ENCODE data around the gene DIP2B. TPM values are rescaled to one million over a fixed set of nuclear protein-coding genes. Genes with fewer than 3 reads are reported as not detected.
"Not testable (repeated sequence)": the region's sequence is repeated elsewhere in the genome, so short reads cannot be mapped to it uniquely, and the experiment has no call there.

The DIP2B gene
- total and polyA plus RNA-seq, 2 donors (not counting 1 experiment from before 2014, with no cell fraction given), result 12.6 to 21.0 TPM

- Histone ChIP-seq H2AFZ (ENCODE audit: low read length) (no peak overlapping the region), H3K4me2 (ENCODE audit: extremely low read depth, insufficient read depth, low read length) (no peak overlapping the region), H3K4me1 (ENCODE audit: control insufficient read depth, extremely low read depth, insufficient read depth, low read length) (peaks cover 2% of the 10 kb centered on the region), H3K4me3 (replicated peaks in 1 of 4; ENCODE audit: control extremely low read depth in 1 of 4, insufficient read depth in 1 of 4, low read depth in 3 of 4, low read length in 4 of 4) (no peak overlapping the region), H3K9me3 (ENCODE audit: control insufficient read depth, insufficient read depth, low read depth, low read length) (no peaks in the 10 kb centered on the region), H3K79me2 (ENCODE audit: control insufficient read depth, insufficient read depth, low read length) (no peaks in the 10 kb centered on the region), H3K27ac (ENCODE audit: insufficient read depth, low read length) (no peak overlapping the region), H4K20me1 (ENCODE audit: control insufficient read depth, extremely low read depth, insufficient read depth, low read length) (no peaks in the 10 kb centered on the region), H3K36me3 (ENCODE audit: control insufficient read depth, insufficient read depth, low read length) (no peaks in the 10 kb centered on the region), H3K9ac (ENCODE audit: insufficient read depth, low read length) (no peak overlapping the region), H3K27me3 (ENCODE audit: control insufficient read depth, insufficient read depth, low read length) (no peaks in the 10 kb centered on the region)
- no peak for DNase-seq (ENCODE audit: low read depth in 2 of 2)
- TF ChIP-seq CTCF (conservative IDR thresholded peaks at IDR 0.05 in 1 of 2, IDR thresholded peaks at IDR 0.05 in 1 of 2; ENCODE audit: low read depth in 1 of 2, low read length in 2 of 2) (no peak), EZH2 (IDR thresholded peaks at IDR 0.05; ENCODE audit: low read length, missing control alignments) (no peak)
These were observed 36.4 kb downstream of the DIP2B start for GRCh38 chr12:50541139-50541538.

GRCh38 chr12:50542448-50542847 lies 37.7 kb downstream of the DIP2B start:
- H3K27me3 ChIP-seq (ENCODE audit: control insufficient read depth, insufficient read depth, low read length), result no peaks in the 10 kb centered on the region
- no peak overlapping the region for H3K27ac ChIP-seq (ENCODE audit: insufficient read depth, low read length)
- H2AFZ ChIP-seq (ENCODE audit: low read length), result no peak overlapping the region
- H3K4me1 ChIP-seq (ENCODE audit: control insufficient read depth, extremely low read depth, insufficient read depth, low read length), result no peaks in the 10 kb centered on the region
- H4K20me1 ChIP-seq (ENCODE audit: control insufficient read depth, extremely low read depth, insufficient read depth, low read length), result no peaks in the 10 kb centered on the region
- TF ChIP-seq EZH2 (IDR thresholded peaks at IDR 0.05; ENCODE audit: low read length, missing control alignments), result no peak
- TF ChIP-seq CTCF (conservative IDR thresholded peaks at IDR 0.05 in 1 of 2, IDR thresholded peaks at IDR 0.05 in 1 of 2; ENCODE audit: low read depth in 1 of 2, low read length in 2 of 2), result no peak
- no peaks in the 10 kb centered on the region for H3K36me3 ChIP-seq (ENCODE audit: control insufficient read depth, insufficient read depth, low read length)
- no peak overlapping the region for H3K4me3 ChIP-seq (replicated peaks in 1 of 4; ENCODE audit: control extremely low read depth in 1 of 4, insufficient read depth in 1 of 4, low read depth in 3 of 4, low read length in 4 of 4)
- no peaks in the 10 kb centered on the region for H3K9me3 ChIP-seq (ENCODE audit: control insufficient read depth, insufficient read depth, low read depth, low read length)
- H3K4me2 ChIP-seq (ENCODE audit: extremely low read depth, insufficient read depth, low read length), result no peak overlapping the region
- H3K79me2 ChIP-seq (ENCODE audit: control insufficient read depth, insufficient read depth, low read length), result no peaks in the 10 kb centered on the region
- H3K9ac ChIP-seq (ENCODE audit: insufficient read depth, low read length), result no peak overlapping the region
- DNase-seq (ENCODE audit: low read depth in 2 of 2), result peak in 1 of 2 donors; percentile 82

GRCh38 chr12:50543188-50543587 lies 38.4 kb downstream of the DIP2B start:
- not testable (repeated sequence) for H3K9ac ChIP-seq (ENCODE audit: insufficient read depth, low read length); H3K4me1 ChIP-seq (ENCODE audit: control insufficient read depth, extremely low read depth, insufficient read depth, low read length)

More at GRCh38 chr12:50543188-50543587, 38.4 kb downstream of the DIP2B start:
- H3K4me3 ChIP-seq (replicated peaks in 1 of 4; ENCODE audit: control extremely low read depth in 1 of 4, insufficient read depth in 1 of 4, low read depth in 3 of 4, low read length in 4 of 4); H2AFZ ChIP-seq (ENCODE audit: low read length); H3K27ac ChIP-seq (ENCODE audit: insufficient read depth, low read length); H3K36me3 ChIP-seq (ENCODE audit: control insufficient read depth, insufficient read depth, low read length); H3K27me3 ChIP-seq (ENCODE audit: control insufficient read depth, insufficient read depth, low read length); H4K20me1 ChIP-seq (ENCODE audit: control insufficient read depth, extremely low read depth, insufficient read depth, low read length); DNase-seq (ENCODE audit: low read depth in 2 of 2); H3K4me2 ChIP-seq (ENCODE audit: extremely low read depth, insufficient read depth, low read length); H3K79me2 ChIP-seq (ENCODE audit: control insufficient read depth, insufficient read depth, low read length); H3K9me3 ChIP-seq (ENCODE audit: control insufficient read depth, insufficient read depth, low read depth, low read length): not testable (repeated sequence)
